GM18508 (cell line): Measurements from ENCODE around the gene PLET1.

ENCODE experiments used
- ATAC-seq: cut with Tn5 transposase; IDR thresholded peaks from one replicate; pipeline ENCODE4 v1.9.1; 2021; ENCODE audit warnings: moderate number of reproducible peaks; ENCODE audit not compliant: insufficient read depth, unreplicated experiment

Gene PLET1

DNA sequence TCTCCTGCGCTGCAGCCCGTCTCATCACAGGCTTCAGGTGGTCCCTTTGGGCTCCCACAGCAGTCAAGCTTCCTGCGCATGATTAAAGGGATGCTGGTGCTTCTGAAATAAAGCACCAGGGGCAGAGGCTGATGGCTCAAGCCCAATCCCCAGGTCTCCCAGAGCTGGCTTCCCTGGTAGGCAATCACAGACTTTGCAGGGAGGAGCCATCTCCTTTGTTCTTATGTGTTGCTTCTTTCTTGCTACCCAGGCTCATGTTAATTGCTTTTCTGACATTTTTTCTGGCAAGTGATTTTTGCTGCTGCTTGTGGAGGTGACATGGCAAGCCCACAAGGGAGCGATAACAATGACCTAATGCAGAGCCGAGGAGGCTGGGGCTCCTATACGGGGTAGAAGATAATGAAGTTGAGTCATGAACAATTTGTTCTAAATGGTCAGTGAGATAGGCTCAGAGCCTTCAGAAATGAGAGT is 25.2 kb upstream of the PLET1 start:
- no peak for ATAC-seq

GRCh38 chr11:112281726-112282125 is 21.1 kb upstream of the PLET1 start:
- ATAC-seq = no peak

DNA sequence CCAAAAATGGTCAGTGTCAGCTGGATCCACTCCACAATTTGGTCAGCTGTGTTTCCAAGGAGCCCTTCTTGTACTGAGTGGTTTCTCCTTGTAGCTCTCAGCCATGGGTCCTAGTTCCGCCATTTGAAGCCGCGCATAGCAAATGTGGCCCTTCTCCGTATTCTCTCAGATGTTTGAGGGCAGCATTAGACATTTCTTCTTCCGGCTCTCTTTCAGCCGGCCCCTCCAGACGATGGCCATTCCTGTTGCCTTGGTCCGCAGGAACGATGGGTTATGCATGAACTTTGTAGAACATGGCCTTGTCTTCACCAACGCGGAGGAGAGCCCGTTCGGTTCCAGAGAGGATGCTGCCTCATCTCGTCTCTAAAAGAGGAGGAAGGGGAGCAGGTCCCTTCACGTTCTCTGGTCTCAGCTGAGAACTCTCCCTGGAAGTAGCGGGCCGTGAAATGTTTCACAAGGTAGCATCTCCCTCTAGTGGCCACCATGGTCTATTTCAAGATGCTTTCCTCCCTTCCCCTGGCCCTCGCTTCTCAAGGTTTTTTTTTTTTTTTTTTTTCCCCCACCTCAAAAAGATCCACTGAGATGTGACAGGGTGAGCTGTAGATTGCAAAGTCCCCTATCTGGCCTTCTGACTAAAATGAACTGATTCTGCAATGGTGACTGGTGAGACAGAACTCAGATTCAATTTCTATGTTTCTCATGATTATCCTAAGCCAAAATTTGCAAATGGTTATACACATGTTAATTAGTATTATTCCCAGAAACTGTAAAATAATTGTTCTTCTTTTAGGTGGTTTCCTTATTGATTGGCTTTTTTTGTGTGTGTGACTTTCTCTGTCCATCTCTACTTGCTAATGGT is 19.8 kb upstream of the PLET1 start:
- no peak for ATAC-seq

GRCh38 chr11:112279901-112280267 is 19.2 kb upstream of the PLET1 start:
- no peak for ATAC-seq

GRCh38 chr11:112278803-112279202 is 18.1 kb upstream of the PLET1 start:
- ATAC-seq = no peak

GRCh38 chr11:112277941-112278340 is 17.3 kb upstream of the PLET1 start:
- no peak for ATAC-seq

GRCh38 chr11:112277029-112277428 is 16.4 kb upstream of the PLET1 start:
- no peak for ATAC-seq

DNA sequence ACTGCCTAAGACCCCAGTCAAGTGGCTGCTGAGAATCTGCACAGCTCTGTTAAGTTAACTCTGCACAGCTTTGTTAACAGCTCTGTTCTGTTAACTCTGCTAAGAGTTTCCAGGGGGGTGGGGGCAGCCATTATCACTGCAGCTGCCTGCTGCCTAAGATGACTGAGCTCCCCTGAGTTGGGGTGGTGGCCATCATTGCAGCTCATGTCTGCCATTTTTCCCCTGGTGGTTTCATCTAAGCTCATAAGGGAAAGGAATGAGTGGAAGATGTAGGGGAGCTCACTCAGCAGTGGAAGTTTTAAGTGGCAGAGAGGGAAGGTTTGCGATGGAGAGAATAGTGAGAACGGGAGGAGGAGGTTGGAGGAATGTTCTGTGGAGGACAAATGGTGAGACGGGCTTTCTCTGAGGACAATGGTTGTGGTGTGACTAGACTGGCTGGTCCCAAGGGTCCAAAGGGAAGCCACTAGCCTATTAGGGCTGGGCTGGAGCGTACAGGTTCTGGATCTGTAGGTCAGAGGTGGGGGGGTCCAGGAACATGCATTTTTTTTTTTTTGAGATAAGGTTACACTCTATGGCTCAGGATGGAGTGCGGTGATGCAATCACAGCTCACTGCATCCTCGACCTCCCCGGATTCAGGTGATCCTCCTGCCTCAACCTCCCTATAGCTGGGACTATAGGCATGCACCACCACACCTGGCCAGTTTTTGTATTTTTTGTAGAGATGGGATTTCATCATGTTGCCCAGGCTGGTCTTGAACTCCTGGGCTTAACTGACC is 13.5 kb upstream of the PLET1 start:
- ATAC-seq = no peak

GRCh38 chr11:112273066-112273465 is 12.4 kb upstream of the PLET1 start:
- no peak for ATAC-seq

- ATAC-seq = no peak
These were observed 10.6 kb upstream of the PLET1 start for GRCh38 chr11:112271242-112271641.

- ATAC-seq = no peak
These were observed 10.0 kb upstream of the PLET1 start for GRCh38 chr11:112270551-112271180.

- no peak for ATAC-seq
These were observed 8.5 kb upstream of the PLET1 start for GRCh38 chr11:112269139-112269538.

DNA sequence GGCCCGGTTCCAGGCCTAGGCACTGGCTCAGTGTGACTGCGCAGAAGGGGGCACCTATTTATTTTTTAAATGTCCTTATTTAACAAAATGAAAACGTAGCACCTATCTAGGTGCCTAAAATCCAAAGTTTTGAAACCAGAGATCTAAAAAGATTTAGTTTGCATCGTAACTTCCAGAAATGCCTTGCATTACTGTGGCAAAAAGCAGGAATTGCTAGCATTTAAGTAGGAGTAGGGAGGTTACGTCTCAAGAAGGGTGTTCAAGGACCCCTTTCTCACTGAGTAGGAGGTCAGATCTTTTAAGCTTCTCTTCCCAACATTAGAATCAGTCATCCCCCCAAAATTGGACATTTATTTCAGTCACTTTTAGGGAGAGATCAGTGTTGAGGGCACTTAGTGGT is 7.7 kb upstream of the PLET1 start:
- ATAC-seq = no peak

DNA sequence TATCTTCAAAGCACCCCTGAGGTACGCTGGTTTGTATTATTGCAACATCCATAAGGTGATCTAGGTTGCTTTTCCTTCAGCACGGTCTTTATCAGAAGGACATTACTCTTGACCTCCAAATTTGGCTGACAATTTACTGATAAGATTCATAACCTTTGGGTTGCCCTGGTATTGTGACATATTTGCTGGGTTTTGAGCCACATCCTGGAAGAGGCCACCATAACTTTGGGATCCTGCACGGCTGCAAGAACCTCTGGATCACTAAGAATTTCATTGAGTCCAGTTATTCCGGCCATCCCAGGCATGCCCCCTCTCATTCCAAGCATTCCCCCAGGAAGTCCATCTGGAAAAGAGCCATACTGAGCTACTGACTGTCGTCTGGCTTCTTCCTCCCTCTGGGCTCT is 6.5 kb upstream of the PLET1 start:
- ATAC-seq = no peak

- no peak for ATAC-seq
These were observed 5.7 kb upstream of the PLET1 start for GRCh38 chr11:112266410-112266778.

DNA sequence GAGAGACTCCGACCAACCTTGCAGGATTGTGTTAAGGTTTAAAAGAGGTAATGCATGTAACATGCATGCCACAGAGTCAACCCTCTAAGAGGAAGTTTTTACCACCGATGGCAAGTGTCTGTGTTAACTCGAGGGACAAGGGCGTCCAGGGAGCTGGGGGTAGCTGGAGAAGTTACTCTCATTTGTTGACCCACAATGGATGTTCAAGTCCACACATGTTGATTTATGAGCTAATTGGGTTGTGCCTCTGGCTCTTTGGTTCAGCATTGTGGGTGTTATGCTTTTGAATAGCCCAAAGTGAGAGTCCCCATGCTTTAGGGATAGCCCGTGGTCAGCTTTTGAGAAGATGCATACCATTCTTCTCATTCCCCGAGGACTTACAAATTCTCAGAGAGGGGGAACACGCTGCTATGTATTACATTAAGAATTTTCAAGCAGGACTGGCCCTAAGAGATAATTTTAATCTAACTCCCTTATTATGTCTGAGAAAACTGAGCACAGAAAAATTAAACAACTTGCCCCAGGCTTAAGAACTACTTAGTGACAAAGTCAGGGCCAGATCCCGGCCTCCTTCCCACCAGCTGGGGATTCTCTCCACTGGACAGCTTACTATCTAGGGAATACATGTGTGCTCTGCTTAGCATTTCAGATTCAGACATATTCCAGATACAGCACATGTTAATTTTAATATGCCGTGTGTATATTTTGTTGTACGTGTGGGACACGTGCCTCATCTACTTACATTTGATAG is 5.2 kb upstream of the PLET1 start:
- no peak for ATAC-seq

DNA sequence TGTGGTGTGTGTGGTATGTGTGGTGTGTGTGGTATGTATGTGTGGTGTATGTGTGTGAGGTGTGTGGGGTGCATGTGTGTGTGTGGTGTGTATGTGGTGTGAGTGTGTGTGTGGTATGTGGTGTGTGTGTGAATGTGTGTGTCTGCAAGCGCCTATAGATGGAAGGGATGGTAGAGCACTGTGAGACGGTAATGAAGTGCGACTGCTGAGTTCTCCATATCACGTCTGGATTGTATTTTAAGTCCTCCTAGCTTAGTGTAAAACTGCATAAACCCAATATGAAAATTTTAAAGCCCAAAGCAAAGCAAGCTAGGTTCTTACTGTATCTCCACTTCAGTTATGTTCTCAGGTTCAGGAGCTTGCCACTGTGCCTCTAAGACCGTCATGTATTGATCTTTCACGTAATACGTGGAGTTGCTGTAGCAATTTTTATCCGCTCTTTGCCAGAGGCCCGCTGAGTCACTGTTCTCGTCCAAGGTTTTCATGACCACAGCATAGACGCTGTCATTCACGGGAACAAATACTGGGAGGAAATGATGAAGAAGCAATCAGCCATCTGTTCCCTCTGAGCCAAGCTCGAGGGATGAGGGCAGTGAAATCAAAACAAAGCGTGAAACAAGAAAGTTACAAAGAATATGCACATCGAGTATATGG is 5.5 kb downstream of the PLET1 start:
- ATAC-seq = no peak

- no peak for ATAC-seq
These were observed 6.9 kb downstream of the PLET1 start for GRCh38 chr11:112253605-112254242.

DNA sequence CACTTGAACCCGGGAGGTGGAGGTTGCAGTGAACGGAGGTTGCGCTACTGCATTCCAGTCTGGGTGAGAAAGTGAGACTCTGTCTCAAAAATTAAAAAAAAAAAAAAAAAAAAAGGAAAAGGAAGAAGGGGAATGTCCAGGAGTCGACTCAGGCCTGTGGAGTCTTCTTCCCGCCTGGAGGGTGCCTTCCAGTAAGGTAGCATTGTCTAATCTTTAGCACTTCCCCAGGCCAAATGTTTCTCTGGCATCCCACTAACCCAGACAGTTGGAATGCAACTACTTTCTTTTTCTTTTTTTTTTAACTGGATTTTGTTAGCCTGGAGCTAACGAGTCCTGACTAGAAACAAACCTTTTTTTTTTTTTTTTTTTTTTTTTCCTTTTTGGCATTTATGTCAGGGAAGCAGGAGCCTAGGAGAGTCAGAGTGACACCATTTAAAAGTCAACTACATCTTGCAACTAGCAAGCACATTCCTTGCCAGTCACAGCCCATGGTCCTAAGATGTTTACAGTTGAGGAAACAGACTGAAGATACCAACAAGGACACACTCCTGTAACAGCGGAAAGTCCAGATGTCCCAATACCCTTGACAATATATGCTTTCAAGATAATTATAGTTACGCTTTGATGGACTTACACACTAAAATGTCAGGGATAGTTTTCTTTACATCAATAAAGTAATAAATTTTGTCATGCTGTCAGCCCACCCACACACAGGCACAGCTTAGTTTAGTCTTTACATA is 10.6 kb downstream of the PLET1 start:
- ATAC-seq = no peak
